NB4 (cell line): ENCODE results near the gene IL2RA.

ENCODE experiments used
- DNase-seq: peaks from one replicate; pipeline ENCODE4 v3.0.0; 2010; ENCODE audit warnings: low read depth
- H3K4me3 ChIP-seq: one replicate; pipeline ENCODE4 v1.5.1; 2011; ENCODE audit warnings: mild to moderate bottlenecking, low read depth, low read length, moderate library complexity
- MAX ChIP-seq: IDR thresholded peaks from 2 replicates; pipeline ENCODE4 v1.6.1; 2011; ENCODE audit warnings: low read depth, low read length
- MYC ChIP-seq: IDR thresholded peaks from 2 replicates; pipeline ENCODE4 v1.6.1; 2011; ENCODE audit warnings: low read depth, low read length
- POLR2A ChIP-seq: IDR thresholded peaks from 2 replicates; pipeline ENCODE4 v1.6.1; 2011; ENCODE audit warnings: mild to moderate bottlenecking; ENCODE audit not compliant: insufficient read length; ENCODE audit errors: extremely low read depth
- TF ChIP-seq, protein P1 (sequence below): IDR thresholded peaks from one replicate; pipeline ENCODE4 v1.5.1; 2012; ENCODE audit warnings: low read depth, low read length

IL2RA gene

GRCh38 chr10:6077071-6077675 lies 15.0 kb upstream of the IL2RA start:
- no peak overlapping the region for H3K4me3 ChIP-seq
- no peak for DNase-seq
- TF ChIP-seq MAX (no peak), POLR2A (no peak), MYC (no peak)
- TF ChIP-seq, protein P1, sequence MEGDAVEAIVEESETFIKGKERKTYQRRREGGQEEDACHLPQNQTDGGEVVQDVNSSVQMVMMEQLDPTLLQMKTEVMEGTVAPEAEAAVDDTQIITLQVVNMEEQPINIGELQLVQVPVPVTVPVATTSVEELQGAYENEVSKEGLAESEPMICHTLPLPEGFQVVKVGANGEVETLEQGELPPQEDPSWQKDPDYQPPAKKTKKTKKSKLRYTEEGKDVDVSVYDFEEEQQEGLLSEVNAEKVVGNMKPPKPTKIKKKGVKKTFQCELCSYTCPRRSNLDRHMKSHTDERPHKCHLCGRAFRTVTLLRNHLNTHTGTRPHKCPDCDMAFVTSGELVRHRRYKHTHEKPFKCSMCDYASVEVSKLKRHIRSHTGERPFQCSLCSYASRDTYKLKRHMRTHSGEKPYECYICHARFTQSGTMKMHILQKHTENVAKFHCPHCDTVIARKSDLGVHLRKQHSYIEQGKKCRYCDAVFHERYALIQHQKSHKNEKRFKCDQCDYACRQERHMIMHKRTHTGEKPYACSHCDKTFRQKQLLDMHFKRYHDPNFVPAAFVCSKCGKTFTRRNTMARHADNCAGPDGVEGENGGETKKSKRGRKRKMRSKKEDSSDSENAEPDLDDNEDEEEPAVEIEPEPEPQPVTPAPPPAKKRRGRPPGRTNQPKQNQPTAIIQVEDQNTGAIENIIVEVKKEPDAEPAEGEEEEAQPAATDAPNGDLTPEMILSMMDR = no peak

DNA sequence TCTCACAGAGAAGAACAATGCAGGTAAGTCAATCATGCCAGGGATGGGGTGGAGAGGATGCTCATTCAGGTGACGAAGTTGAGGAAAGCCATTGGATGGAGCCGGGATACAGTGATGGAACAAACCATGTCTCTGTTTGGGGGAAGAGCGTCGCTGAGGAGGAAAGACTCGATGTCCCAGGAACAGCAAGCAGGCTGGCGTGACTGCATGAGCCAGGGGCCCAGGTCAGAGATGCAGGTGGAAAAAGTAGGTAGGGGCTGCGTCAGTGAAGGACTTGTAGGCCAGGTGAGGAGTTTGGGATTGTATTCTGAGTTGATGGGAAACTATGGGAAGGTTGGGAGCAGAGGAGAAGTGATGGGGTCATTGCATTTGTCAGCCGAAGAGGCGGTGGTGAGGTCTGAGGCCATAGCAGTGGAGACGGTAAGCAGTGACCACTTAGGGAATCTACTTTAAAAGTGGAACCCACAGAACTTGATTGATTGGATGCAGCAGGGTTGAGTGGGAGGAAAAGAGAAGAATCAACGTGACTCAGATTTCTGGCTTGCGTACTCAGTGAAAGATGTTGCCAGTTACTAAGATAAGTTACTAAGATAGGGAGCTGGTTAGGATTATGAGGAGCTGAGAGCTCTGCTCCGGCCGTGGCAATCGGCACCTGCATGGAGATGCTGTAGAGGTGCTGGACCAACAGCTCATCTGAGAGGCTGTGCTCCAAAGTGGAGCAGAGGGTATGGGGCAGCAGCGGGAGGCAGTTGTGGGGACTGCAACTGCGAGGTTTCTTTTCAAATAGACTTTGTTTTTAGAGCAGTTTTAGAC lies 12.5 kb upstream of the IL2RA start:
- no peak overlapping the region for H3K4me3 ChIP-seq
- DNase-seq = peak; percentile 42
- no peak for TF ChIP-seq MAX
- TF ChIP-seq, protein P1 = no peak
- no peak for TF ChIP-seq MYC
- no peak for TF ChIP-seq POLR2A

DNA sequence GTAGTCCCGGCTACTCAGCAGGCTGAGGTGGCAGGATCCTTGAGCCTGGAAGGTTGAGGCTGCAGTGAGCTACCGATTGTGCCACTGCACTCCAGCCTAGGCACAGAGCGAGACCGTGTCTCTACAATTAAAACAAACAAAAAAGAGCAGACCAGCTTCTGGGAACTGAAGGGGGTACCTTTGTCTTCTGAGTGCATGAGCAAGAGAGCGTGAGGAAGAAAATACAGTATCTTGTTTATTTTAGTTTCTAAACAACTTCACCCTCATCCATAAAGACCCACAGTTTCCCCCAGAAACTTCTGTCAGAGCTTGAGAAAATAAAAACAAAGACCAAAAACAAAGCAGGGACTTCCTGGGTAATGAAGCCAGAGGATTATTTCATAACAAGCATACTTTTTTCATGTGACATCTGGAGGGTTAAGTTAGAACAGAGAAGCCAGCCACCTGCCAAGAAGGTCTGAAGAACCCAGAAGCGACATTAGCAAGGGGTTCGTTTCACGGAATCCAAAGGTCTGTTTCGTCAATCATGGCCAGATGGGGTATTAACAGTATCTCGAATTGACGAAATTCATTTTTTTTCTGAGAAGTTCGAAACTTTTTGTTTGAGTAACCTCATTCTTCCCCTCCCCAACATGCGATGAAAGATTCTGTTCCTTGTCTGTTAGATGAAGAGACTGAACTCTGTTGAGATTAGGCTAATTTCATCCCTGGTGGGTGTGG lies 10.2 kb upstream of the IL2RA start:
- H3K4me3 ChIP-seq = no peak overlapping the region
- TF ChIP-seq MAX = no peak
- TF ChIP-seq, protein P1 = no peak
- no peak for TF ChIP-seq POLR2A
- TF ChIP-seq MYC = no peak
- no peak for DNase-seq

DNA sequence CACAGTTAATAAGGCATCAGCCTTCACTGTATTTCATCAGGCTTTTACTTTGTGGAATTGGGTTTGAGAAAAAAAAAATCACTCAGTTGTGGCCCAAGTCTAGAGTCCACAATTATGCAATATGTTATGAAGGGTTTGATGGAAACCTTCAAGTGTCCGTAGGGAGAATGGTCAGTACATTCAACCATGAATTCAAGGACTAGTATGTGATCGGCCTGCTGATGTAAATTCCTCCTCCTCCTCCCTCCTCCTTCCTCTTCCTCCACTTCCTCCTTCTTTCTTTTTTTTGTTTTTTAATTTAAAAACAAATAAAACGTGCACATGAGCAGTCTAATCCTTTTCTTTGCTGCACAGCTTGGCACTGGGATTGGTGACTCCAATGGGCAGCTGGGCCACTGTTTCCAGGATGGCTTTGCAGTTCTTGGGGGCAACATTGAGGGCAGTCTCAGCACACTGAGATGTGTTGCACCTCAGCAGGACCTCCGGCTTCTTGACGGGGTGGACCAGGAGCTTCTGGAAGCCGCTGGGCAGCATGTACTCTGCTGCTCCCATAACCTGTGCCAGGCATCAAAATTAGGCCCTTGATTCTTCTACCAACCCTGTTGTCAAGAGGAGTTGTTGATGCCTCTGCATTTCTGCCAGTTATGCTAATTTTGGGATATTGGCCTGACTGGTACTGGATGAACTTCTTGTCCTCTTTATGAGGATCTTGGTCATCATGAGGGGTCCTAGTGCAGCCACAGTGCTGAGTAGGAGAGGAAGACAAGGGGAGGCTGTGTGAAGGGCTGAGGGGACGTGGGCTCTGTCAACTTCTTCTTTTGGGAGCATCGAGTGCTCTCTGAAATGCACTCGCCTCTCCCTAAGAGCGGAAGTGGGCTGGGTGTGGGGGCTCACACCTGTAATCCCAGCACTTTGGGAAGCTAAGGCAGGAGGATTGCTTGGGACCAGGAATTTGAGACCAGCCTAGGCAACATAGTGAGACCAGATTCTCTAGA lies 9.3 kb upstream of the IL2RA start:
- H3K4me3 ChIP-seq = no peak overlapping the region
- TF ChIP-seq MYC = no peak
- TF ChIP-seq POLR2A = no peak
- TF ChIP-seq, protein P1 = no peak
- TF ChIP-seq MAX = no peak
- peak; percentile 28 for DNase-seq

- TF ChIP-seq MAX = no peak
- no peak for TF ChIP-seq POLR2A
- TF ChIP-seq, protein P1 = no peak
- TF ChIP-seq MYC = no peak
- DNase-seq = no peak
- H3K4me3 ChIP-seq = no peak overlapping the region
Observed at GRCh38 chr10:6070660-6071059, 8.5 kb upstream of the IL2RA start.
